Neuronal stem cell (in vitro differentiated cells): ENCODE measurements around the gene EIF4EBP3. TPM values are rescaled to one million over a fixed set of nuclear protein-coding genes. Genes with fewer than 3 reads are reported as not detected.

Experiments
- DNase-seq: peaks from one replicate; pipeline ENCODE4 v3.0.0-alpha.2; 2013; ENCODE audit warnings: low spot score
- H2AFZ ChIP-seq: one replicate; pipeline ENCODE4 v1.6.1; 2013; ENCODE audit warnings: mild to moderate bottlenecking, low read length, inconsistent platforms
- H2AK5ac ChIP-seq: 2 replicates; pipeline ENCODE4 v1.6.1; 2013; ENCODE audit warnings: low read depth, mild to moderate bottlenecking, inconsistent platforms, low read length, moderate library complexity, mixed read lengths
- H2BK120ac ChIP-seq: 2 replicates; pipeline ENCODE4 v1.6.1; 2013; ENCODE audit warnings: low read depth, mild to moderate bottlenecking, inconsistent platforms, low read length, moderate library complexity, mixed read lengths
- H2BK12ac ChIP-seq: one replicate; pipeline ENCODE4 v1.6.1; 2013; ENCODE audit warnings: low read length, inconsistent platforms
- H2BK15ac ChIP-seq: 2 replicates; pipeline ENCODE4 v1.6.1; 2013; ENCODE audit warnings: mild to moderate bottlenecking, low read length, inconsistent platforms, mixed read lengths
- H2BK5ac ChIP-seq: one replicate; pipeline ENCODE4 v1.6.1; 2013; ENCODE audit warnings: inconsistent platforms, mild to moderate bottlenecking, low read length, moderate library complexity
- H3K14ac ChIP-seq: one replicate; pipeline ENCODE4 v1.6.1; 2013; ENCODE audit warnings: low read length, inconsistent platforms
- H3K18ac ChIP-seq: 2 replicates; pipeline ENCODE4 v1.6.1; 2013; ENCODE audit warnings: low read length, inconsistent platforms
- H3K23ac ChIP-seq: 2 replicates; pipeline ENCODE4 v1.6.1; 2013; ENCODE audit warnings: low read depth, mild to moderate bottlenecking, mixed read lengths, low read length, inconsistent platforms; ENCODE audit not compliant: poor library complexity
- H3K27ac ChIP-seq: replicated peaks from 3 replicates; pipeline ENCODE4 v1.5.1; 2013; ENCODE audit warnings: low read length, inconsistent platforms
- H3K27me3 ChIP-seq, 3 experiments: 2 replicates each; pipeline ENCODE4 v1.6.1; 2013; ENCODE audit warnings: low read length in 3 of 3, mild to moderate bottlenecking in 2 of 3, inconsistent platforms in 1 of 3, low read depth in 1 of 3, mixed read lengths in 1 of 3, moderate library complexity in 1 of 3; ENCODE audit not compliant: control insufficient read depth in 3 of 3, insufficient read depth in 3 of 3
- H3K36me3 ChIP-seq, 2 donors: replicated peaks in 1 of 2; 2 replicates each; pipeline ENCODE4 v1.6.1; 2013; ENCODE audit warnings: low read length in 2 of 2; ENCODE audit not compliant: control insufficient read depth in 2 of 2, insufficient read depth in 2 of 2
- H3K4ac ChIP-seq: 2 replicates; pipeline ENCODE4 v1.6.1; 2013; ENCODE audit warnings: inconsistent platforms, mild to moderate bottlenecking, low read length, moderate library complexity
- H3K4me1 ChIP-seq, 2 donors: 1 replicate in 1 of 2; 2 replicates in 1 of 2; pipeline ENCODE4 v1.6.1; 2013; ENCODE audit warnings: low read length in 2 of 2, low read depth in 1 of 2; ENCODE audit not compliant: control insufficient read depth in 2 of 2, insufficient read depth in 1 of 2
- H3K4me2 ChIP-seq: one replicate; pipeline ENCODE4 v1.6.1; 2013; ENCODE audit warnings: mild to moderate bottlenecking, low read length, inconsistent platforms; ENCODE audit not compliant: insufficient read depth, poor library complexity, severe bottlenecking
- H3K4me3 ChIP-seq, 2 donors: 2 replicates each; pipeline ENCODE4 v1.5.1; 2013; ENCODE audit warnings: low read length in 2 of 2, mild to moderate bottlenecking in 2 of 2, inconsistent platforms in 1 of 2, moderate library complexity in 1 of 2
- H3K79me1 ChIP-seq: one replicate; pipeline ENCODE4 v1.6.1; 2013; ENCODE audit warnings: low read depth, mild to moderate bottlenecking, inconsistent platforms, low read length, moderate library complexity
- H3K9ac ChIP-seq: one replicate; pipeline ENCODE4 v1.6.1; 2013; ENCODE audit warnings: mild to moderate bottlenecking, low read depth, low read length, inconsistent platforms; ENCODE audit not compliant: poor library complexity
- H3K9me3 ChIP-seq, 2 donors: replicated peaks in 1 of 2; 2 replicates each; pipeline versions ENCODE3 to v1.6.1; 2013; ENCODE audit warnings: low read length in 2 of 2, mild to moderate bottlenecking in 2 of 2, inconsistent platforms in 1 of 2, low read depth in 1 of 2, mixed read lengths in 1 of 2, moderate library complexity in 1 of 2; ENCODE audit not compliant: control insufficient read depth in 2 of 2, insufficient read depth in 1 of 2
- H4K8ac ChIP-seq: one replicate; pipeline ENCODE4 v1.6.1; 2013; ENCODE audit warnings: low read depth, mild to moderate bottlenecking, inconsistent platforms, low read length, moderate library complexity
- H4K91ac ChIP-seq: one replicate; pipeline ENCODE4 v1.6.1; 2013; ENCODE audit warnings: low read length, low read depth, mild to moderate bottlenecking, inconsistent platforms; ENCODE audit not compliant: poor library complexity
- WGBS, 2 donors: extraction: QIAGEN DNeasy Blood & Tissue Kit; methylation state at CpG; one replicate each; pipeline ENCODE4 v1.1.7; 2013; ENCODE audit warnings: missing lambda C conversion rate in 2 of 2, mixed read lengths in 1 of 2; ENCODE audit not compliant: insufficient read length in 2 of 2, insufficient replicate concordance in 1 of 2; ENCODE audit errors: extremely low coverage in 2 of 2; 5-methylcytosine and 5-hydroxymethylcytosine counted together
- polyA plus RNA-seq, 2 experiments: library from polyadenylated mRNA; stranded (reverse); fragments of 200-250 nt; gene quantifications; one replicate each; pipeline ENCODE4 v1.2.3, GENCODE V29; 2013

The EIF4EBP3 gene
- 6.6 TPM for polyA plus RNA-seq (2013, experiment 1 of 2)
- 6.6 TPM for polyA plus RNA-seq (2013, experiment 2 of 2)

GRCh38 chr5:140547508-140548299 is at the start of gene EIF4EBP3:
Gene EIF4EBP3, plus strand, starts transcription at chr5:140547662. Its CDS starts 76 bp downstream, at chr5:140547738.
- peaks cover 3 to 10% of the 10 kb centered on the region in 2 donors for H3K4me1 ChIP-seq
- no peak within 1 kb of the TSS for H2BK15ac ChIP-seq
- H3K14ac ChIP-seq = no peak within 1 kb of the TSS
- WGBS, 2 donors = no CpG with 5 or more reads among the region's 52 CpGs
- H2AFZ ChIP-seq = no peak within 1 kb of the TSS
- H3K27ac ChIP-seq = peak within 1 kb of the TSS; percentile 68
- H3K79me1 ChIP-seq = peaks cover 3% of the 10 kb centered on the region
- peak within 1 kb of the TSS; percentile 92 for H3K23ac ChIP-seq
- no peak within 1 kb of the TSS for H2BK5ac ChIP-seq
- H3K4me2 ChIP-seq = peak within 1 kb of the TSS; percentile 56
- DNase-seq = peak; percentile 87
- peak within 1 kb of the TSS; percentile 74 for H3K9ac ChIP-seq
- no peak within 1 kb of the TSS for H4K91ac ChIP-seq
- no peaks in the 10 kb centered on the region for H3K27me3 ChIP-seq
- H3K4ac ChIP-seq = peak within 1 kb of the TSS; percentile 61
- peak within 1 kb of the TSS; percentile 28 for H2AK5ac ChIP-seq
- no peak within 1 kb of the TSS for H2BK120ac ChIP-seq
- peak within 1 kb of the TSS in 1 of 2 donors; percentile 71 for H3K4me3 ChIP-seq
- H4K8ac ChIP-seq = no peak within 1 kb of the TSS
- peak within 1 kb of the TSS; percentile 48 for H3K18ac ChIP-seq
- no peak within 1 kb of the TSS for H2BK12ac ChIP-seq
- no peaks in the 10 kb centered on the region for H3K9me3 ChIP-seq
- peaks cover 30 to 93% of the 10 kb centered on the region in 2 donors for H3K36me3 ChIP-seq

- no peak overlapping the region for H2BK5ac ChIP-seq
- H2BK15ac ChIP-seq = no peak overlapping the region
- DNase-seq = no peak
- no peak overlapping the region for H4K91ac ChIP-seq
- H4K8ac ChIP-seq = no peak overlapping the region
- no peak overlapping the region for H3K27ac ChIP-seq
- H3K9ac ChIP-seq = no peak overlapping the region
- no peak overlapping the region for H2BK12ac ChIP-seq
- H3K14ac ChIP-seq = no peak overlapping the region
- no peaks in the 10 kb centered on the region for H3K9me3 ChIP-seq
- H3K4ac ChIP-seq = no peak overlapping the region
- no peak overlapping the region for H2BK120ac ChIP-seq
- H2AFZ ChIP-seq = no peak overlapping the region
- H3K18ac ChIP-seq = no peak overlapping the region
- no peaks in the 10 kb centered on the region for H3K27me3 ChIP-seq
- no peak overlapping the region for H3K23ac ChIP-seq
- peaks cover 6 to 95% of the 10 kb centered on the region in 2 donors for H3K36me3 ChIP-seq
- no peaks in the 10 kb centered on the region for H3K4me1 ChIP-seq
- H3K79me1 ChIP-seq = no peaks in the 10 kb centered on the region
- H3K4me3 ChIP-seq = no peak overlapping the region
- no peak overlapping the region for H3K4me2 ChIP-seq
- no peak overlapping the region for H2AK5ac ChIP-seq
Observed at GRCh38 chr5:140497897-140498296, 49.6 kb upstream of the EIF4EBP3 start.

- Histone ChIP-seq H2BK12ac (no peak overlapping the region), H3K4ac (no peak overlapping the region), H3K27ac (no peak overlapping the region), H2BK5ac (no peak overlapping the region), H3K4me1 (no peaks in the 10 kb centered on the region), H2AK5ac (no peak overlapping the region), H3K9ac (no peak overlapping the region), H4K8ac (no peak overlapping the region), H3K14ac (no peak overlapping the region), H3K79me1 (no peaks in the 10 kb centered on the region), H2BK15ac (no peak overlapping the region), H3K9me3 (no peaks in the 10 kb centered on the region), H3K18ac (no peak overlapping the region), H2BK120ac (no peak overlapping the region), H3K27me3 (no peaks in the 10 kb centered on the region), H3K23ac (no peak overlapping the region), H3K36me3 (peaks cover 5 to 94% of the 10 kb centered on the region in 2 donors), H2AFZ (no peak overlapping the region), H3K4me2 (no peak overlapping the region), H3K4me3 (no peak overlapping the region), H4K91ac (no peak overlapping the region)
- WGBS, 2 donors = 100% methylated on average over 1 of the region's 1 CpG
- DNase-seq = no peak
Observed at GRCh38 chr5:140498591-140498990, 48.9 kb upstream of the EIF4EBP3 start.

DNA sequence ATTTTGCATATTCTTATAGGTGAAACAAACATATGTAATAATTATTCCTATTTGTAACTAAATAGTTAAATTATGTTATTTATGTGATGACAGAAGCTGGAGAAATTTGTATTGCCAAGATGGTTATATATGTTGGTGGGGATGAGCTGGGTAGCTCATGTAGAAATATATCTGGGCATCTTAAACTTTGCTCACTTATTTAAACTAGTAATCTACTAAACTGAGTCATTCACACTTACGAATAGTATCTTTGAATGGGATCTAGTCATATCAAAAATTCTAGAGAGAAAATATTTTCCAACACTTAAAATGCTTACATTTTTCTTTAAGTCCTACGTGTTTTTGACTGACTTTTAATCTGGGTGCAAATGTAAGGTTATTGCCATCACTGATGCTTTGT is 44.6 kb upstream of the EIF4EBP3 start:
- Histone ChIP-seq H3K27ac (no peak overlapping the region), H4K91ac (no peak overlapping the region), H3K23ac (no peak overlapping the region), H3K4me1 (no peaks in the 10 kb centered on the region), H3K36me3 (peaks cover 12 to 96% of the 10 kb centered on the region in 2 donors), H3K4me2 (no peak overlapping the region), H3K9me3 (peaks cover 0 to 1% of the 10 kb centered on the region in 2 donors), H3K27me3 (no peaks in the 10 kb centered on the region), H2AFZ (no peak overlapping the region), H2BK15ac (no peak overlapping the region), H2AK5ac (no peak overlapping the region), H3K4me3 (no peak overlapping the region), H3K4ac (no peak overlapping the region), H2BK12ac (no peak overlapping the region), H3K14ac (no peak overlapping the region), H2BK5ac (no peak overlapping the region), H3K79me1 (no peaks in the 10 kb centered on the region), H2BK120ac (no peak overlapping the region), H3K9ac (no peak overlapping the region), H3K18ac (no peak overlapping the region), H4K8ac (no peak overlapping the region)
- no CpG with 5 or more reads among the region's 2 CpGs for WGBS, 2 donors
- DNase-seq = no peak
